GM19372 (cell line): ENCODE results near the gene PRKG2.

Experiments
- ATAC-seq: cut with Tn5 transposase; IDR thresholded peaks from one replicate; pipeline ENCODE4 v1.9.1; 2021; ENCODE audit warnings: mild to moderate bottlenecking, low read depth, moderate library complexity; ENCODE audit not compliant: unreplicated experiment

Gene PRKG2

GRCh38 chr4:81049330-81049729 is 165.7 kb downstream of the PRKG2 start:
- no peak for ATAC-seq

DNA sequence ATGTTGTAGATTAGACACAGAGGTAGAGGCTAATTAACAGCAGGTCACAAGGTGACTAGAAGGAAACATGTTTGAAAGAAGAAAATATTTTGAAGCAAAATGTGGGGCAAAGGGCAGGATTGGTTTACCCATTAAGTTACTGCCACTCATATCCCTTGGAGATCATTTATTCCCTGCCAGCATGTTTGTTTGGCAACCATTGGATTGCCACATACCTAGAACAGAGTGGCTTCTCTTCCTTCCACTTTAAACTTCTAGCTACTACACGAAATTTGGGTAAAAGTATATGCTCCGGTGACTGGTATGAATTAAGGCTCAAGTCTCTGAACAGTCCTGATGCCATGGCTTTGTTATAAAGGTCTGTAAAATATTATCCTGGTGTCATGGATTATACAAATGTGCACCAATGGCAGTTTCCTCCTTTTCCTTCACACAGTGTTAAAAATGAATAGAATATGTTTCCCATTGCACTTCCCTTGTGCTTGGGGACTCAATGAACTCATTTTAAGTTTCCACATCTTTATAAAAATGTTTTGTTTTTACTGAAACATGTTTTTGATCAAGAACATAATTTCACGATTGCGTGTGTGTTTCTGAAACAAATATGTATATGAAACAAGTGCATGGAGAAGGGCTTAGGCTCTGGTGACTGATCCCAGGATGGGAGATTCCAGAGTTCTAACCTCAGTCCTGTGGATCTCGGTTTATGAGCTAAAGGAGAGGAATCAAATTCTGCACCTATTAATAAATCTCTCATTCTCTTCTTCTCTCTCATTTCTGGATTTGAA is 172.2 kb downstream of the PRKG2 start:
- no peak for ATAC-seq

- ATAC-seq, result no peak
These were observed 174.9 kb downstream of the PRKG2 start for GRCh38 chr4:81040012-81040659.

- no peak for ATAC-seq
These were observed 175.6 kb downstream of the PRKG2 start for GRCh38 chr4:81039351-81039972.

DNA sequence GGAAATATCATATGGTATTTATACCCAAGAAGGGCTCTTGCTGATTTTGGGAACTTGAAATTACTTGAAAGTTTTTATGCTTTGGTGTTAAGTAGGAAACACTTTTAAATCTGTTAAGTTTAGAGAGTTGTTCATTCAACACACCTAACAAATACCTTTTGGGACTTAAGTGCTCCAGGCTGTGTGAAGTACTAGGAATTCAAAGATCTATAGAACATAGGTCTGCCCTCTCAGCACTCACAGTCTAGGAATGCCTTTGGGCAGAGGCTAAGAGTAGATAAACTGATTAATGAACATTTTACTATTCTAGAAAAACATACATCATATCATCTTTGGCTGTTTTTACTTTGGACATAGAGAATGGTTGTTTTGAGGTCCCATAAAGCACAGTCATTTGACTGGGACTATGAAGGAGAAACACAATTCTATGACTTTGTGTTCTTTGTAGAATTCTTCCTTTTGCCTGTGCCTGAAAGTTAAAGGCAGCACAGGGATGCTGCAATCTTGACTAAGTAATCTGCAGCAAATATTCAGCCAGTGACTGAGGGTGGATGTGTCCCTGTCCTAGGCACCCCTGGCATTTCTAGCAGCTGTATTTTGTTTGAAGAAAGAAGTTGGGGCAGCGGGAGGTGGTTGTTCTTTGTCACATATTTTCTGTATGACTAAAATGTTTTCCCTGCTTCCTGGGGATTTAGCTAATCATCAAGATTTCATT is 176.2 kb downstream of the PRKG2 start:
- ATAC-seq, result no peak
